K562 (cell line): ENCODE results near the gene ZNF689. TPM values are rescaled to one million over a fixed set of nuclear protein-coding genes. Genes with fewer than 3 reads are reported as not detected.

ENCODE experiments used
- ASH1L ChIP-seq: fragments of 450-650 bp; IDR thresholded peaks from 2 replicates; pipeline ENCODE4 v1.6.1; 2018; ENCODE audit warnings: borderline replicate concordance, mild to moderate bottlenecking, low read depth; ENCODE audit not compliant: partially characterized antibody
- C11orf30 ChIP-seq: fragments of 450-650 bp; IDR thresholded peaks from 2 replicates; pipeline ENCODE4 v1.6.1; 2016; ENCODE audit warnings: low read depth, mild to moderate bottlenecking
- HDAC2 ChIP-seq: fragments of 450-650 bp; IDR thresholded peaks from 2 replicates; pipeline ENCODE4 v1.6.1; 2016; ENCODE audit warnings: mild to moderate bottlenecking
- MTA3 ChIP-seq: fragments of 450-650 bp; formaldehyde crosslinking; IDR thresholded peaks from 2 replicates; pipeline ENCODE4 v1.6.1; 2017; ENCODE audit warnings: mild to moderate bottlenecking, borderline replicate concordance
- NR4A1 ChIP-seq, 2 experiments: fragments of 250-450 bp in 1 of 2; fragments of 450-650 bp in 1 of 2; sonication (Bioruptor Pico) in 1 of 2; IDR thresholded peaks; 2 replicates each; pipeline versions ENCODE4 v1.4.0 to v1.6.1; 2016 to 2020; ENCODE audit warnings: mild to moderate bottlenecking in 2 of 2, missing compliant biosample characterization in 1 of 2, missing genetic modification characterization in 1 of 2, moderate library complexity in 1 of 2
- SIX5 ChIP-seq, 2 experiments: IDR thresholded peaks; 2 replicates each; pipeline ENCODE4 v1.6.1; 2011; ENCODE audit warnings: low read length in 2 of 2, borderline replicate concordance in 1 of 2, low read depth in 1 of 2, mild to moderate bottlenecking in 1 of 2, moderate library complexity in 1 of 2; ENCODE audit not compliant: insufficient read depth in 1 of 2
- TEAD2 ChIP-seq: fragments of 450-650 bp; IDR thresholded peaks from 2 replicates; pipeline ENCODE4 v1.6.1; 2016; ENCODE audit warnings: missing genetic modification characterization, control low read depth, missing compliant biosample characterization
- TEAD4 ChIP-seq, 2 experiments: sonication (generic) in 1 of 2; formaldehyde crosslinking in 1 of 2; IDR thresholded peaks; 2 replicates each; pipeline versions ENCODE4 v1.6.1 to v1.8.0; 2012 to 2022; ENCODE audit warnings: borderline replicate concordance in 1 of 2, inconsistent platforms in 1 of 2, low read length in 1 of 2, mild to moderate bottlenecking in 1 of 2, missing genetic modification reagents in 1 of 2
- TOE1 ChIP-seq, 2 experiments: fragments of 450-650 bp in 1 of 2; sonication (generic) in 1 of 2; formaldehyde crosslinking in 1 of 2; IDR thresholded peaks; 2 replicates each; pipeline versions ENCODE4 v1.7.1 to v1.8.0; 2016 to 2022; ENCODE audit warnings: borderline replicate concordance in 2 of 2, mild to moderate bottlenecking in 2 of 2, antibody characterized with exemption in 1 of 2, inconsistent platforms in 1 of 2, low read depth in 1 of 2, missing genetic modification reagents in 1 of 2, moderate library complexity in 1 of 2
- TSC22D4 ChIP-seq: fragments of 450-650 bp; IDR thresholded peaks from 2 replicates; pipeline ENCODE4 v1.6.1; 2016; ENCODE audit warnings: missing genetic modification characterization, missing biosample characterization, control low read depth
- XRCC4 ChIP-seq: IDR thresholded peaks from one replicate; pipeline ENCODE4 v1.6.1; 2011; ENCODE audit not compliant: insufficient read depth, insufficient read length; ENCODE audit errors: extremely low read depth
- ZC3H8 ChIP-seq: fragments of 450-650 bp; IDR thresholded peaks from 2 replicates; pipeline ENCODE4 v1.6.1; 2017
- ZHX1 ChIP-seq: fragments of 150-350 bp; conservative IDR thresholded peaks from 2 replicates; pipeline ENCODE4 v1.6.1; 2014; ENCODE audit warnings: low read length
- ZNF347 ChIP-seq: fragments of 450-650 bp; formaldehyde crosslinking; IDR thresholded peaks from 2 replicates; pipeline ENCODE4 v1.4.0; 2020; ENCODE audit warnings: low read depth, mild to moderate bottlenecking, moderate library complexity
- ZNF407 ChIP-seq: fragments of 450-650 bp; IDR thresholded peaks from 2 replicates; pipeline ENCODE4 v1.6.1; 2016; ENCODE audit warnings: low read depth
- polyA plus RNA-seq, 8 experiments: library from polyadenylated mRNA; depleted of rRNA in 4 of 8; stranded (reverse) in 5 of 8; unstranded in 3 of 8; fragments of >200 nt; fragmentation: Nextera tagmentation in 2 of 8; fragmentation: Illumina TruSeq in 1 of 8; extraction: Ambion mirVana in 2 of 8; extraction: Trizol in 1 of 8; gene quantifications; 2 replicates each; pipeline versions ENCODE4 v1.2.1 to v1.2.3, GENCODE V29; 2011 to 2014; ENCODE audit warnings: inconsistent platforms in 1 of 8, missing spikeins in 1 of 8
- total RNA-seq, 7 experiments: library from RNA; depleted of rRNA in 6 of 7; stranded (reverse); fragments of >200 nt in 6 of 7; fragmentation: Illumina TruSeq in 2 of 7; extraction: Trizol in 2 of 7; gene quantifications; 2 replicates each; pipeline versions ENCODE4 v1.2.1 to v1.2.3, GENCODE V29; 2011 to 2021; ENCODE audit warnings: low replicate concordance in 1 of 7

The ZNF689 gene
- total and polyA plus RNA-seq, 9 of the 15 experiments (the other 6 are each of a cell fraction or from before 2014, with no cell fraction given) = 5.4 to 15.4 (median 10.8) TPM

DNA sequence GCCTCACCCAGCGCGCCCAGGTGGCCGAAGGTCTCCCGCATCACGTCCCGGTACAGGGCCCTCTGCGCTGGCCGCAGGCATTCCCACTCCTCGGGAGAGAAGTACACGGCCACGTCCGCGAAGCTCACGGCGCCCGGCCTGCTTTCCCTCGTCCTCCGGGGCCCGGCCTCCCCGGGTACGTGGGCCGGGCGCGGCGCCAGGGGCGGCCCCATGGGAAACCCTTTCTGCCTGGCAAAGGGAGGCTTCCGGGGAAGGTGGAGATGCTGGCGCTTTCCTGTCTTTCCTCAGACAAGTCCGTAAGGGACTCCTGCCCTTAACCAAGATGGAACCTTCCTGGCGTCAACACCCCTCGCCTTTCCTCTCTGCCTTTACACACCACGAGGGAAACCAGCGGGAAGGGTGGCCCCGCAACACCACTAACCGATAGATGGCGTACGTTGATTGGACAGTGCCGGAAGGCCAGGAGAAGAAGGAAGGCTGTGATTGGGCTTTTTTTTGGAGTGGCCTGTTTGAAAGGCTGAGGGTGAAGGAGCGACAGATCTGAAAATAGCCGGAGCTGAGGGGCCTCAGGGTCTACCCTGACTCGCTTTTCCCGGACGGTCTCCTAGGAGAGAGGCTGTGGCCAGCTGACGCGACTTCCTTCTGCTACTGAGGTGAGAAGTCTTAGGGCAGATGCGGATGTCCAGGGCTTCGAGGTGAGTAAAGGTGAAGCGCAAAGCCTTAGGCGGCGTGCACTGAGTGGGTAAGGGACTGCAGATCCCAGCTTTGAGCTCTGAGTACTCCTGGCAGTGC lies 24.6 kb downstream of the ZNF689 start, which contains the start of gene ZNF785 (continued):
- peak; percentile 79 for TF ChIP-seq TOE1 (IDR thresholded peaks at IDR 0.05; ENCODE audit: borderline replicate concordance)
- peak; percentile 84; the same call in 1 of the 2 replicates for TF ChIP-seq TOE1 (CRISPR knock-in tag; IDR thresholded peaks at IDR 0.05; ENCODE audit: borderline replicate concordance, low read depth)
- no peak for TF ChIP-seq TSC22D4 (tag)
- peak; percentile 64 for TF ChIP-seq HDAC2
- no peak for TF ChIP-seq ZNF347 (CRISPR knock-in tag)
- no peak for TF ChIP-seq ZC3H8
- TF ChIP-seq TEAD2 (tag) = no peak
- peak; percentile 64; a peak in 3 of 4 replicates for TF ChIP-seq SIX5 (IDR thresholded peaks at IDR 0.05; ENCODE audit: borderline replicate concordance in 1 of 2, insufficient read depth in 1 of 2, low read depth in 1 of 2, low read length in 2 of 2)
- TF ChIP-seq XRCC4 = no peak
- peak; percentile 72 for TF ChIP-seq TEAD4 (IDR thresholded peaks at IDR 0.05; ENCODE audit: low read length)
- no peak; the same call in 1 of the 2 replicates for TF ChIP-seq TEAD4 (CRISPR knock-in tag; IDR thresholded peaks at IDR 0.05; ENCODE audit: borderline replicate concordance)
- peak; percentile 76 for TF ChIP-seq C11orf30
- no peak for TF ChIP-seq NR4A1 (CRISPR knock-in tag; IDR thresholded peaks at IDR 0.05)
- peak; percentile 75 for TF ChIP-seq NR4A1 (tag; IDR thresholded peaks at IDR 0.05)
- TF ChIP-seq MTA3 = peak; percentile 87
- no peak for TF ChIP-seq ZNF407
- TF ChIP-seq ASH1L = peak; percentile 95
- peak; percentile 39; the same call in 1 of the 2 replicates for TF ChIP-seq ZHX1
